ENCODE results near the gene GP9.

Gene GP9

DNA sequence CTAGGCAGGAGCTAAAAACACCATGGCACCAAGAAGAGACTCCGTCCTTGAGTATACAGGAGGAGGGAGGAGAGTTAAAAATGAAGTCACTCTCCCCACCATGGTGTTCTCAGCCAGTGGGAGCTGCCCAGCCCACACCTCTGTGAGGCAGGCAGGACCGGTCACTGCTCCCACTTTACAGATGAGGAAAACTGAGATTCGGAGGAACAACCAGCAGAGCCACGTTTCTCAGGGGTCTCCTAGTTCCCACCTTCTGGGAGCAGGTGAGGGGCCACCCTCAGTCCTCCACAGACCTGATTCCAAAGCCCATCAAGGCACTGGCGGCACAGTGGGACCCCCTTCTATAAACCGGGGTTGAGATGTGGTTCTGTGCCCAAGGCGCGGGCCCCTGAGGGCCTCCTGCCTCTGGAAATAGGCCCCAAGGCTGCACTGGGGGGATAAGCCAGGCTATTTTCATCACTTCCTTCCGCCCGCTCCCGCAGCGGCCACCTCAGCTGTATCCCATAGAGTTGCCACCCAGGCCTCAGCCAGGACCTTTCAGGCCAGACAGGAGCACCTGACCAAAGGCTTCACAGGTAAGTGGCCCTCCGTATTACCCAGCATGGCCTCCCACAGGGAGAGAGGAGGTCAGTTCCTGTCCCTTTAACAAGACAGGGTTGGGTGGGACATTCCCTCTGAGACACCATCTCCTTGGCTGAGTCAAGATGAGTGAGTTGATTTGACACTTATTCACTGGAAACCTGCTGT, at the start of gene GP9:
GP9 (plus strand) TSS at position 504 of the 747 bp plus-strand sequence. CDS start 961 bp downstream, outside the sequence.
- no peak within 1 kb of the TSS for H3K9ac ChIP-seq (ENCODE audit: low read depth, low read length)
- H3K4me1 ChIP-seq (ENCODE audit: insufficient read depth, low read length): no peaks in the 10 kb centered on the region; the same call in 1 of the 2 replicates
- H3K36me3 ChIP-seq (ENCODE audit: insufficient read depth, low read length): no peaks in the 10 kb centered on the region
- H3K9me3 ChIP-seq (ENCODE audit: control insufficient read depth, insufficient read depth, low read length): no peaks in the 10 kb centered on the region

DNA sequence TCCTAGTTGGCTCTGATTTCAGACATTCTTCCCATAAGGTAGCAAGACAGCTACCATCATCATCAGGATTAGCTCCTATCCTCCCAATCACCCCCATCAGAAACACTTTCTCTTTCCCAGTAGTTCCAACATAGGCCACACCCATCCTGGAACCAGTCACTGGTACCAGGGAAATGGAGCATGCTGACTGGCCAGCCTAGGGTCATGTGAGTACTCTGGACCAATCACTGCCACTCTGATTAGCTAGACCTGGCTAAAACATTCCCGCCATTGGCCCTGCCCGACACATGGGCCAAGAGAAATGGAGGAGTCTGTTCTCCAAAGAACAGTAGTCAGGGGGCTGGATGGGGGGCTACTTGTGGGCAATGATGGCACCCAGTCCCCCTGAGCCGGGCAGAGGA, 47.1 kb upstream of the GP9 start:
- no peaks in the 10 kb centered on the region for H3K9me3 ChIP-seq (ENCODE audit: control insufficient read depth, insufficient read depth, low read length)
- no peaks in the 10 kb centered on the region for H3K36me3 ChIP-seq (ENCODE audit: insufficient read depth, low read length)
- H3K9ac ChIP-seq (ENCODE audit: low read depth, low read length): no peak overlapping the region
- H3K4me1 ChIP-seq (ENCODE audit: insufficient read depth, low read length): peaks cover 8% of the 10 kb centered on the region; the same call in 1 of the 2 replicates

DNA sequence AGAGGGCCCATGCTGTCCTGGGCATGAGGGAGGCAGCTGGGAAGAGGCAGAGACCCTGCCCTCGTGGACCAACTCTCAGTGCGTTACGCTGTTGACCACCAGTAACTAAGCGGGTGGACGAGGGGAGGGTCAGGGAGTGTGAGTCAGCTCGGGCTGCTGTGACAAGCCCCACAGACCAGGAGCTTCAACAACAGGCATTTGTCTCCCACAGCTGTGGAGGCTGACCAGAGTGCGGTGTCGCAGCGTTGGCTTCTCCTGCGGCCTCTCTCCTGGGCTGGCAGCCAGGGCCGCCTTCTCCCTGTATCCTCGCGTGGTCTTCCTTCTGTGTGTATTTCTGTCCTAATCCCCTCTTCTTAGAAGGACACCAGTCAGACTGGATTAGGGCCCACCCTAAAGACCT, 46.4 kb upstream of the GP9 start:
- Histone ChIP-seq H3K4me1 (ENCODE audit: insufficient read depth, low read length) (peaks cover 8% of the 10 kb centered on the region; the same call in 1 of the 2 replicates), H3K36me3 (ENCODE audit: insufficient read depth, low read length) (no peaks in the 10 kb centered on the region), H3K9ac (ENCODE audit: low read depth, low read length) (no peak overlapping the region), H3K9me3 (ENCODE audit: control insufficient read depth, insufficient read depth, low read length) (no peaks in the 10 kb centered on the region)

DNA sequence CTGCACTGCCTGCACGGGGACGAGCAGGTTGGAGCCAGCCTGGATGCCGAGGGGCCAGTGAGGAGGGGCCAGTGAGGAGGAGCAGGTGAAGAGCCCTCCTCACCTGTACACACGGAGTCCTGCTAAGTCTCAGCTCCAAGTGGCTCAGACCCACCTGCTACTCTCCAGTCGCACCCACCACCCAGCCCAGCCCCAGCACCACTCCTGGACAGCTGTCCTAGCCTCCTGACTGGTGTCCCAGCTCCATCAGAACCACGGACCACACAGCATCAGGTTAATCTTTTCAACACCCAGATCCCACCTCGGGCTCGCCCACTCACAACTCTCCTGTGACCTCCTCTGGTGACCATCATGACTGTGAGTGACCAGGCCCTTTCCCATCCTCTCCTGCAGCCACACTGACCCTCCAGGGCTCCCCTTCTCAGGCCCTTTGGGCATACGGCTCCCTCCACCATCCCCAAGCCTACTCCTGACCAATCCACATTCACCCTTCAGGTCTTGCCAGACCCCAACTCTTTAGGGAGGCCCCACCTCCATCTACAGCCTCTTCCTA, 45.7 kb upstream of the GP9 start:
- Histone ChIP-seq H3K4me1 (ENCODE audit: insufficient read depth, low read length) (peaks cover 8% of the 10 kb centered on the region; the same call in 1 of the 2 replicates), H3K9me3 (ENCODE audit: control insufficient read depth, insufficient read depth, low read length) (no peaks in the 10 kb centered on the region), H3K36me3 (ENCODE audit: insufficient read depth, low read length) (no peaks in the 10 kb centered on the region), H3K9ac (ENCODE audit: low read depth, low read length) (no peak overlapping the region)

DNA sequence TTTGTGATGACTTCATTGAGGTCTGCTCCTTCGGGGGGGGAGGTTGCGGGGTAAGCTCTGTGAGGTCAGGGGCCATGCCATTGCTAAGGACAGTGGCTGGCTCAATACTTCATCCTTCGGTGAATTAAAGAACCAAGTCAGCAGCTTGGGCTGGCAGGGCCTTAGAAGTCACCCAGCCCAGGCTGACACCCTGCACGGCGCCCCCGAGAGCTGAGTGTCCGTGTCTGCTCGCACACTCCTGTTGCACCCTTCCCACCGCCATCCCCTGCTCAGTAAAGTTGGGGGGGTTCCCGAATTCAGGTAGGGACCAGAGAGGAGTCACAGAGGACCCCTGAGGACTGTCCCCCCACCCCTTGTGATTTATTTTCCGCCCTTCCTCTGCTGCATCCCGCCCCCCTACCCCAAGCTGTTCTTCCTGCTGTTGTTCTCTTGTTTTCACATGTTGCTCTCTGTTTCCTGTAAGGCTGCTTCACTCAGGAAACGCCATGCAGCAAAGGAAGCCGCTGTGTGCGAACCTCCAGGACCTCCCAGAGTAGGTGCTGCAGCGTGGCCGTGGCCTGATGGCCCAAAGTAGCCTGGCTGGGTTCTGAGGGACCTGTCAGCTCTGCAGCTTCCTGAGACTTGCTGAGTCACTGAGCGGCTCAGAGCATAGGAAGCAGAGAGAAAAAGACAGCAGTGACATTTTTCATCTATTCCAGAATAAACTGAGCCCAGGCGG, 45.0 kb upstream of the GP9 start:
- H3K9ac ChIP-seq (ENCODE audit: low read depth, low read length): no peak overlapping the region

DNA sequence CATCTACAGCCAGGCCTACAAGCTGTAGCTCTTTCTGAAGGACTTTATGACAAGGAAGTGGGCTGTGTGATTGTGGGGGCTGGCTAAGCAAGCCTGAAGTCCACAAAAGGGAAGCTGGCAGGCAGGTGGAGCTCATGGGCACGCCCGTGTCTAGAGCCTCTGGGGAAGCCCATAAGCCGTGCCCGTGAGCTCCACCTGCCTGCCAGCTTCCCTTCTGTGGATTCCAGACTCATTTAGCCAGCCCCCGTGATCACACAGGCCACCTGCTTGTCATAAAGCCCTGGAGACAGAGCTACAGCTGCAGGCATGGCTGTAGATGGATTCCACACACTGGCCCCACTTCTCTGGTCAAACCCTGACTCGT, 44.2 kb upstream of the GP9 start:
- no peaks in the 10 kb centered on the region for H3K9me3 ChIP-seq (ENCODE audit: control insufficient read depth, insufficient read depth, low read length)
- H3K9ac ChIP-seq (ENCODE audit: low read depth, low read length): no peak overlapping the region
- H3K4me1 ChIP-seq (ENCODE audit: insufficient read depth, low read length): peaks cover 8% of the 10 kb centered on the region; the same call in 1 of the 2 replicates
- H3K36me3 ChIP-seq (ENCODE audit: insufficient read depth, low read length): no peaks in the 10 kb centered on the region

More for the DNA sequence above, 45.0 kb upstream of the GP9 start:
- peaks cover 8% of the 10 kb centered on the region; the same call in 1 of the 2 replicates for H3K4me1 ChIP-seq (ENCODE audit: insufficient read depth, low read length)
- no peaks in the 10 kb centered on the region for H3K36me3 ChIP-seq (ENCODE audit: insufficient read depth, low read length)
- no peaks in the 10 kb centered on the region for H3K9me3 ChIP-seq (ENCODE audit: control insufficient read depth, insufficient read depth, low read length)

DNA sequence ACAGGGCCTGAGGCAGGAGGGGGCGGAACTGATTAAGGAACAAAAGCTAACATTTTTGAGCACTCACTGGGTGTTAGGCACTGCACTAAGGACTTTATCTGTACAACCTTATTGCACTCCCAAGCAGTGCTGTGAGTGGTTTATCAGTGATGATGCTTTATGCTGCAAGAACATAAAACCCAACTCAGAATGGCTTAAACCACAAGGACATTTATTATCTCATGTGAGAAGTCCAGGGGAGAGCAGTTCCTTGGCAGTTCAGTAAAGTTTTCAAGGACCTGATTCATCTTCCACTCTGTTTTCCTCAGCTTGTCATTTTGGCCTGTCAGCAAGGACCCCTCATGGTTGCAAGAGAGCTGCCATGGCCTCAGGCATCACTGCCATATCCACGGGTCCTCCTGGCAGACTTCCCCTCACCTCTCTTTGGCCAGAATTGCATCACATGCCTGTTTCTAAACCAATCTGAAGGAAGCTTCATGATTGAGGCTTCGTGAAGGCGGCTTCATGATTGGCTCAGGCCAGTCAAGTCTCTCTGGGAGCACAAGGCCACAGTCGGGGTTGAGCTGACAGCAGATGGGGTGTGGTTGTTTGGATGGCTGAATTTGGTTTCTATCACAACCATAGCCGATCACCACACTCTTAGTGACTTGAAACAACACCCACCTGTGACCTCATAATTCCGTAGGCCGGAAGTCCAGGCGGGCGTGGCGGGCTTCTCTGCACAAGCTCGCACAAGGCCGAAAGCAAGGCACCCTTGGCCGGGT, 43.7 kb upstream of the GP9 start:
- Histone ChIP-seq H3K36me3 (ENCODE audit: insufficient read depth, low read length) (no peaks in the 10 kb centered on the region), H3K9ac (ENCODE audit: low read depth, low read length) (no peak overlapping the region), H3K4me1 (ENCODE audit: insufficient read depth, low read length) (peaks cover 8% of the 10 kb centered on the region; the same call in 1 of the 2 replicates), H3K9me3 (ENCODE audit: control insufficient read depth, insufficient read depth, low read length) (no peaks in the 10 kb centered on the region)

DNA sequence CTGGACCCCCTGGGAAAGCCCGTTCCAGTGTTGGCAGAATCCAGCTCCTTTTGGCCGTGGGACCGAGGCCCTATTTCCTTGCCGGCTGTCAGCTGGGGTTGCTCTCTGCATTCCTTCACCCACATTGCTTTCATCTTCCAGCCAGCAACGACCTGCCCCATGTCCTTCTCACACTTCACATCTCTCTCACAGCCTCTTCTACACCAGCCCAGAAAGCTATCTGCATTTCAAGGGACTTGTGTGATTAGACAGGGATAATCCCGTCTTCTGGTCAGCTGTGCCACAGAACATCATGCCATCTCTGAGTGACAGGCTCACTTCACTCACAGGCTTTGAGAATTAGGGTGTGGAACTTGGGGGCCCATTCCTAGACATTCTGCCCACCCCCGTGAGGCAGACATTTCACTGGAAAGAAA, 43.1 kb upstream of the GP9 start:
- Histone ChIP-seq H3K9ac (ENCODE audit: low read depth, low read length) (no peak overlapping the region), H3K4me1 (ENCODE audit: insufficient read depth, low read length) (peaks cover 8% of the 10 kb centered on the region; the same call in 1 of the 2 replicates), H3K9me3 (ENCODE audit: control insufficient read depth, insufficient read depth, low read length) (no peaks in the 10 kb centered on the region), H3K36me3 (ENCODE audit: insufficient read depth, low read length) (no peaks in the 10 kb centered on the region)

DNA sequence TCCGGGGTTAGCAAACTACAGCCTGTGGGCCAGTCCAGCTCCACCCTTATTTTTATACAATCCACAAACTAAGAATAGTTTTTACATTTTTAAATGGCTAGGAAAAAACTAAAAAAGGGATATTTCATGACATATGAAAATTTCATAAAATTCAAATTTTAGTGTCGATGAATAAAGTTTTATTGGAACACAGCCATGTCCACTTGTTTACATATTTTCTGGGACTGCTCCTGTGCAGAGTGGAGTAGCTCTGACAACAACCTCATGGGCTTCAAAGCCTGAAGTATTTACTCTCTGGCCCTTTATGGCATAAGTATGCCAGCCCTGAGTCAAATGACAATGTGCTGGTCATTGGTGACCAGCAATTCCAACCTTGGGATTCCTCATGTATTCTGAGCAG, 42.3 kb upstream of the GP9 start:
- H3K4me1 ChIP-seq (ENCODE audit: insufficient read depth, low read length): peaks cover 8% of the 10 kb centered on the region; the same call in 1 of the 2 replicates
- no peaks in the 10 kb centered on the region for H3K9me3 ChIP-seq (ENCODE audit: control insufficient read depth, insufficient read depth, low read length)
- H3K9ac ChIP-seq (ENCODE audit: low read depth, low read length): no peak overlapping the region
- H3K36me3 ChIP-seq (ENCODE audit: insufficient read depth, low read length): no peaks in the 10 kb centered on the region

DNA sequence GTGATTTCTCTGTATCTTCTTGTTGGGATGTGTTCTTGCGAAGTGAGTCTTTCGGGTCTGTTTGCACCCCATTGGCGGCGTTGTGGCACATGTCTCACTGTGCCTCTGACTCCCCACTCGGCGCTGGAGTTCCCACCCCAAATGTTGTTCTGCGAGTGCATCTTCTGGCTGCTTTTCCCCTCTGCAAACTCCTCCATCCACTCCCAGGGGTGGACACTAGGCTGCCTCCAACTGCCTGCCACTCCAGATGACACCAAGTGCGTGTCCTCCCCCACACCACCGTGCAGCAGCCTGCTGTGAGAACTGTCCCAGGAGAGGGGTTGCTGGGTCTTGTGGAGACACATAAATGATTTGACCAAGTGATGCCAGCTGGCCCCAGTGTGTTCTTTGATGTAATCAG, 41.8 kb upstream of the GP9 start:
- no peak overlapping the region for H3K9ac ChIP-seq (ENCODE audit: low read depth, low read length)
- H3K9me3 ChIP-seq (ENCODE audit: control insufficient read depth, insufficient read depth, low read length): no peaks in the 10 kb centered on the region
- peaks cover 8% of the 10 kb centered on the region; the same call in 1 of the 2 replicates for H3K4me1 ChIP-seq (ENCODE audit: insufficient read depth, low read length)

DNA sequence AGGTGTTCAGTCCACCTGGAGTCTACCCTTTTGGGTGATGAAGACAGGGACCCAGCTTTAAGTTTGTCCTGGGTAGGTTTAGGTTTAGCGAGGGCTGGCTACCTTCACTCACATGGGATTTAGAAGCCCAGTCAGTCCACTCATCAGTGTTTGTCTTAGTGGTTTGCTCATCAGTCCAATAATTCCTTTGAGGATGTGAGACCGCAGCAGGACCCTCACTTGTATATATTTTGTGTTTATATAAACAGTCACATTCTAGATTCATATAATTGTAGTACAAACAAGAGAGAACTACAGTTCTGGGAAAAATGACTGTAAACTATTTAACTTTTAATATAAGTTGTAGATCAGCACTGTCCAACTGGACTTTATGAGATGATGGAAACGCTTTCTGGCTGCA, 41.3 kb upstream of the GP9 start:
- H3K9me3 ChIP-seq (ENCODE audit: control insufficient read depth, insufficient read depth, low read length): no peaks in the 10 kb centered on the region
- no peaks in the 10 kb centered on the region for H3K36me3 ChIP-seq (ENCODE audit: insufficient read depth, low read length)
- peaks cover 8% of the 10 kb centered on the region; the same call in 1 of the 2 replicates for H3K4me1 ChIP-seq (ENCODE audit: insufficient read depth, low read length)

More for the DNA sequence above, 41.8 kb upstream of the GP9 start:
- H3K36me3 ChIP-seq (ENCODE audit: insufficient read depth, low read length): no peaks in the 10 kb centered on the region

DNA sequence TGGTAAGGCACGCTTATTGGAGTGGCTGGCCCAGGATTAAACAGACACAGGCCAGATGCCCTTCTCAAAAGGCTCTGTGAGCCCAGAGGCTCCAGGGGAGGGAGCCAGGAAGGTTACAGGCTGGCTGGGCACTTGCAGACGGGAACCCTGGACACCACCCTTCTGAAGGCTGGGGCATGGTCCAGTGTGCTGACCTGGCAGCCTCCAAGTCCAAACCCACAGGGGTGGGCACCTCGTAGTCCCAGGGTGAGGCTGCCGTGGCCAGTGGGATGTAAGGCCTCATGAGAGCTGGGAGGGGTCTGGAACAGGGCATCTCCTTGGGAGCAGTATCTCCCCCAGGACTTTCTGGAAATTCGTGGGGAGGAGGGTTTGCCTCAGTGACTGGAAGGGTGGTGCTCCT, 39.9 kb upstream of the GP9 start:
- Histone ChIP-seq H3K9me3 (ENCODE audit: control insufficient read depth, insufficient read depth, low read length) (no peaks in the 10 kb centered on the region), H3K4me1 (ENCODE audit: insufficient read depth, low read length) (peaks cover 6% of the 10 kb centered on the region; the same call in 1 of the 2 replicates), H3K9ac (ENCODE audit: low read depth, low read length) (no peak overlapping the region), H3K36me3 (ENCODE audit: insufficient read depth, low read length) (no peaks in the 10 kb centered on the region)

More for the DNA sequence above, 41.3 kb upstream of the GP9 start:
- H3K9ac ChIP-seq (ENCODE audit: low read depth, low read length): no peak overlapping the region

DNA sequence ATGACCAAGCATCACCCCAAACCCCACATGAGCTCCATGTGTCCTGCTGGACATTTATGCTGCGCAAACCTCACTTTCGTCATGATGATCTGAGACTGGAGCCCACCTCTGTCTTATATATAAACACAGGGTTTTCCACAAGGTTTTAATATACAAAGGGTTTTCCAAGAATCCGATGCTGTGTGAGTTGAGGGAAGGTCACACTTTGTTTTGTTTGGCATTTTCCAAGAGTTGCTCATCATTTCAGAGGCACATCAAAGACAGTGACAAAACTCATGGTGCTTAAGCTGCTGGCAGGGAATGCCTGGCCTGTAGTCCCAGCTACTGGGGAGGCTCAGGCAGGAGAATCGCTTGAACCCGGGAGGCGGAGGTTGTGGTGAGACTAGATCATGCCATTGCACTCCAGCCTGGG, 39.4 kb upstream of the GP9 start:
- Histone ChIP-seq H3K4me1 (ENCODE audit: insufficient read depth, low read length) (peaks cover 1% of the 10 kb centered on the region; the same call in 1 of the 2 replicates), H3K9ac (ENCODE audit: low read depth, low read length) (no peak overlapping the region), H3K36me3 (ENCODE audit: insufficient read depth, low read length) (no peaks in the 10 kb centered on the region)

More for the DNA sequence above, 39.4 kb upstream of the GP9 start:
- no peaks in the 10 kb centered on the region for H3K9me3 ChIP-seq (ENCODE audit: control insufficient read depth, insufficient read depth, low read length)
